ENCODE results near the gene EFL1.
"Not testable (repeated sequence)": the region's sequence is repeated elsewhere in the genome, so short reads cannot be mapped to it uniquely, and the experiment has no call there.

Gene EFL1

DNA sequence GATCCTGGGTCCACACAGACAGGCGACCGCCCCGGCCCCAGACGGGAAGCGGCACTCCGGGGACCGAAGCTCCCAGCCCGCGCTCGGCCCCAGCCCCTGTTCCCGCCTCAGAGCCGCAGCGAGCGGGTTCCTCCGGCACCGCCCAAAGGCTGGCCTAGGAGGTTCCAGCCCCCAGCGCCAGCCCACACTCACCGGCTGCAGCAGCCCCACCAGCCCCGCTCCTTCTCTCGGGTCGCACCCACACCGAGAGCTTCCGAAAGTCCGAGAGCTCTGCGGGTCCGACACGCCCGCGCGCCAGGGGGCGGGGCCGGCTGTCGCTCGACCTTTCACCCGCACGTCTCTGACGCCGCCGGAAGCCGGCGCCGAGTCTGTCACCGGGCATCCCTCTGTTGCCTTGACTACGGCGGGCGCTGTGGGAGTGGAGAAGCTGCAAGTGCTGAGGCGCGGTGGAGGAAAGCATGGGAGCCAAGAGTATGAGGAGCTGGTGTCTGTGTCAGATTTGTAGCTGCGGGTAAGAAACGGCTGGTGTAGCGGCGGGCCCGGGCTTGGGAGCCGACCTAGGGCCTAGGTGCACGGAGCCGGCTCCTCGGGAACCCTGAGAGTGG, at the start of gene EFL1, which contains the start of gene SAXO2:
Gene EFL1 (minus strand): TSS at position 313 of the 605 bp plus-strand sequence. CDS start 956 bp downstream, outside the sequence.
Gene SAXO2 (plus strand): TSS at position 397 of the 605 bp plus-strand sequence. CDS start 62 bp downstream, at position 459.
- H3K27ac ChIP-seq = peak within 1 kb of the TSS in 20 of 21 experiments; percentile 37 to 86 (median 78)
- H3K4me3 ChIP-seq = peak within 1 kb of the TSS; percentile 61 to 98 (median 81)

DNA sequence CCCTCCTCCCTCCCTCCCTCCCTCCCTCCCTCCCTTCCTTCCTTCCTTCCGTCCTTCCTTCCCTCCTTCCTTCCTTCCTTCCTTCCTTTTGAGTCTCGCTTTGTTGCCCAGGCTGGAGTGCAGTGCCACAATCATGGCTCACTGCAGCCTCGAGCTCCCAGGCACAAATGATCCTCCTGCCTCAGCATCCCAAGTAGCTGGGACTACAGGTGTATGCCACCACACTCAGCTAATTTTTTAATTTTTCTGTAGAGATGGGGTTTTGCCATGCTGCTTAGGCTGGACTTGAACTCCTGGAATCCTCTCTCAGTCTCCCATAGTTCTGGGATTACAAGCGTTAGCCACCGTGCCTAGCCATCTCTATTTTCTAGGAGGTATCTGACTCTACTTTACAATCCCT, 48.8 kb upstream of the EFL1 start:
- not testable (repeated sequence) for H3K27ac ChIP-seq, H3K4me3 ChIP-seq

DNA sequence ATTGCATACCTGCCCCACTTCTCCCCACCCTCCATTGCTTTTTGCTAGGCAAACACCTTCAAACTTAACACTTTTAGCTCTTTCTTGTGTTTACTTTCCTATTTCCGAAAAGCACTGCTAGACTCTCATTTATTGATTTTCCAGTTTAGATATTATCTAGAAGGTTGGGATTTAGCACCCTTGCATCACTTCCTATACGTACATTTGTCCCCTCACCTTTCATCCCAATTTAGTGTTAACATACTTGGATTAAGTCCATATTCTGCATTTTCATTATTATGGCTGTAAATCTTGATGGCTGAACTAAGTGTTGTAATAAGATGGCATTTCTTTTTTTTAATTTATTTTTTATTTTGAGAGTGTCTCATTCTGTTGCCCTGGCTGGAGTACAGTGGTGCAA, 47.3 kb upstream of the EFL1 start:
- no peak overlapping the region for H3K27ac ChIP-seq
- H3K4me3 ChIP-seq = no peak overlapping the region

DNA sequence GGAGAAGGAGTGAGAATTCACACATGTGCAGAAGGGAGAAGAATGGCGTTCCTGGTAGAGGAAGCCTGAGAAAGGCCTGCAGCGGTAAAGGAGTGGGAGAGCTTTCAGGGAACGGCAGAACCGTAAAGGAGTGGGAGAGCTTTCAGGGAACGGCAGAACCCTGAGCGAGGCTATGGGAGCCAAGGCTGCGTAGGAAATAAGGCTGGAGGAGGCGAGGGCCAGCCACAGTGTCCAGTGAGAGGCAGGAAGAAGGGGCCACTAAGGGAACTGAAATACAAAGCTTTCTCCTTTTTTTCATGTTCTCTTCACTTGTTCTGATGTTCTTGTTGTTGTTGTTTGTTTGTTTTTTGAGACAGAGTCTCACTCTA, 45.2 kb upstream of the EFL1 start:
- Histone ChIP-seq H3K27ac (no peak overlapping the region), H3K4me3 (no peak overlapping the region)

DNA sequence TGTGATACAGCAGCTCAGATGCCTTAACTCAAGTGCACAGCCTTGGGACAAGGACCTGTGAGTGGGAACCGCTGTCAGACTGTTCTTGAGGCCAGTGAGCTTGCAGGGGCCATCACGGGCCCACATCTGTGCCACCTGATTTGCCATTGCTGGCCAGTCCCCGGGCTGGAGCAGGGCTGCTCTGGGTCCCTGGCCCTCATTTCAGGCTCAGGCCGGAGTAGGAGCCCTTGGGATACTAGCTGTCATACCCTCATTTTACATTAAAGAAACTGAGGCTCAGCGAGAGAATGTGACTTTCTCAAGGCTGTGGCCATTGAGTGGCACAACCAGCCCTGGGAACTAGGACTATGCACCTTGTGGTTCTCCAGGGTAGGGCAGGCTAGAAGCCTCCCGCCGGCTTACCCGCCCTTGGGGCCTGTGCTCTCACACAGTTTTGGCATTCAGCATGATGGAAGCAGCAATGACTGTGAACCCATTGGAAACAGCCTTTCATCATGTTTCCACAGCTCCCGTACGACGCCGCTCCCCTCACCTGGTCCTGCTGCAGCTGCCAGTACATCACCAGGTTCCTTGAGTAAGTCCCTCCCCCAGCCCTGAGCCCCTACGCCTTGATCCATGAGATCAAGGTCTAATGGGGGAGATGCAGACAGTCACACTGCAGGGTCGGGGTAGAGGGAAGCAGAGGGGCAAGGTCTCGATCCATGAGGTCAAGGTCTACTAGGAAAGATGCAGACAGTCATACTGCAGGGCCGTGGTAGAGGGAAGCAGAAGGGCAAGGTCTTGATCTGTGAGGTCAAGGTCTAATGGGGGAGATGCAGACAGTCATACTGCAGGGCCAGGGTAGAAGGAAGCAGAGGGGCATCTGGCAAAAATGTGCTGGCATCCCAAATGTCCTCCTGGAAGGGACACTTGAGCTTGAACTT, 44.5 kb upstream of the EFL1 start:
- Histone ChIP-seq H3K27ac (no peak overlapping the region), H3K4me3 (no peak overlapping the region)

DNA sequence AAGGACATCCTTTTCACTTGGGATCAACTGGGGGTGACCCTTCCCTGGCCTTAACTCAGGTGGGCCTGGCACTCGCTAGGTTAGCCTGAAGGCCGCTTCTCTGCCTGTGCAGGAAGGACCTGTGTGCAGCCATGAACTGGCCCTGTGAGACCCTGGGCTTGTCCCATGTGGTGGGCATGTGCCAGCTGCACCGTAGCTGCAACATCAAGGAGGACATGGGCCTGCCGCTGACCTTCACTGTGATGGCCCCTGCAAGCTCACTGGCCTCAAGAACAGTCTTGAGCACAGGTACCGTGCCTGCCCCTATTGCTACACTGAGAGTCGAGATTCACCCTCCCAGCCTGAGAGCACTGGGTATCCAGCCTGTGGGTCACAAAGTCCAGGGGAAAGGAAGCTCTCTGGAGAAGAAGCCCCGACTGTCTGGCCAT, 43.1 kb upstream of the EFL1 start:
- no peak overlapping the region for H3K27ac ChIP-seq
- H3K4me3 ChIP-seq = no peak overlapping the region

DNA sequence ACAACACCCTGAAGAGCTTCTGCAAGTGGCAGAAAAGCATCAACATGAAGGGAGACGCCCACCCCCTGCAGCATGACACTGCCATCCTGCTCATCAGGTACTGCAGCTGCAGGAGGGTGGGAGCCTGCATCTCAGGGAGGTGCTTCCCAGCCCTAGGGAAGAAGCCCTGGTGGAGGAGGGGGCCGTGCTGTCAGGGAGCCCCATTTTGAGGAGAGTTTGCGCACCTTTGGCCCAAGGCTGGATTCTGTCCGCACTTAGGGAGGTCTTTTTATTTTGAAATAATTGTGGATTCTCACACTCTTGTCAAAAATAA, 42.2 kb upstream of the EFL1 start:
- Histone ChIP-seq H3K4me3 (no peak overlapping the region), H3K27ac (no peak overlapping the region)

DNA sequence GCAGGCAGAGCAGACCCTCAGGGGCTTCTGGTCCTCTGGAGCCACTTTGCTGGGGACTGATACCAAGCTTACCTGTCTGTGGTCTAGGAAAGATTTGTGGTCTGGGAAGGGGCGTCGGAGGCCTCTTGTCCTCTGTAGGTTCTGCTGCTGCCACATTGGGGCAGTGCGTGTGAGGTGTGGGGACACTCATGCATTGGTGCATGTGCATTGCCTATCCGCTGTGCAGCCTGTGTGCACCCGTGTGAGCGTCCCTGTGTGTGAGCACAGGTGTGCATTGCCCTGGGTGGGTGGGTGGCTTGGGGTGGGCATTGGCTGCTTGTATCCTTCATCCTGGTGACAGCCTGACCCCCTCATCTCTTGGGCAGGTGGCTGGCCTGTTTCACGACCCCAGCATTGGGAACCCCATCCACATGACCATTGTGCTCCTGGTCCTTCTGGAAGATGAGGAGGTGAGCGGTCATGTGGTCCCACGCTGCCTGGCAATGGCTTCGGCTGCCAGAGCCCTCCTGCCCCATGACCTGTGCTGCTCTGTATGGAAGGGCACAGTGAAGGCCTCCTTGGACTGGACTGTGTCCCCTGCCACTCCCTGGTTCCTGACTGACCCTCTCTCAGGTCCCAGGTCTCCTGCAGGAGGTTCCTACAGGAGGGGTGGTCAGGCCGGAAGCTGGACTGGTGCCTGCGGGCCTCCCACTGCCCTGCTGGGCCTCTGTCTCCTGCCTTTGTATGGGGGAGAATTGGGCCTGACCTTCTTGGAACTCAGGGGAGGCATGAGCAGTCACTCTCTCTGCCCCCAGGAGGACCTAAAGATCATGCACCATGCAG, 41.6 kb upstream of the EFL1 start:
- no peak overlapping the region for H3K4me3 ChIP-seq

DNA sequence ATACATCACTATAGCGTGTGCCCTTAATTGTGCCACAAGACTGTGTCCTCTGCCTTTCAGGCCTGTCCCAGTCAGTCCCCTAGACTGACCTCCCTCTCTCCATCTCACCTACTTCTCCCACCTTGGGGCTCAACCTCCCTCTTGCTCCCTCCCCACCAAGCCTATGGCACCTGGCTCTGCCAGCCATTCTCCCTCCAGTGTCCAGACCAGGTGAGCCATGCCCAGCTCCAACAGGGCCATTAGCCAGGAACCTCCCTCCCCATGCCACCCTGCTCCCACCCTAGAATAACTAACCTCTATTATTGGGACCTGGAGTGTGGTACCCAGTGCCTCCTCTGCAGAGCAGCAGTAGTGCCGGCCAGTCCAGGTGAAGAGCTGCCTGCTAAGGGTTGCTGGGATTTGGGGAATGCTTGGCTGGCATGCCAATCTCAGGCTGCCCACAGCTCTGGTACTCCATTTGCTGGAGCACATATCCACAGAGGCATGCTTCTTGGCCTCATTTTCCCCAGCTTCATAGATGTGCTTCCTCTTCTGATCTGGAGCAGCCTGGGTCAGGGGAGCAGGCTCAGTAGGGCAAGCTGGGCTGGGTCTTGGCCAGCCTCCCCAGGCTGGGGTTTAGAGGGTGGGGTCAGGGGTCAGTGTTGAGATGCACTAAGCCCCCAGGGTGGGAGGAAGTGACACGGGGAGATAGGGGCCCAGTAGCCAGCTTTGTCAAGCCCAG, 38.9 kb upstream of the EFL1 start:
- Histone ChIP-seq H3K27ac (no peak overlapping the region), H3K4me3 (no peak overlapping the region)

More for the DNA sequence above, 41.6 kb upstream of the EFL1 start:
- H3K27ac ChIP-seq = no peak overlapping the region

DNA sequence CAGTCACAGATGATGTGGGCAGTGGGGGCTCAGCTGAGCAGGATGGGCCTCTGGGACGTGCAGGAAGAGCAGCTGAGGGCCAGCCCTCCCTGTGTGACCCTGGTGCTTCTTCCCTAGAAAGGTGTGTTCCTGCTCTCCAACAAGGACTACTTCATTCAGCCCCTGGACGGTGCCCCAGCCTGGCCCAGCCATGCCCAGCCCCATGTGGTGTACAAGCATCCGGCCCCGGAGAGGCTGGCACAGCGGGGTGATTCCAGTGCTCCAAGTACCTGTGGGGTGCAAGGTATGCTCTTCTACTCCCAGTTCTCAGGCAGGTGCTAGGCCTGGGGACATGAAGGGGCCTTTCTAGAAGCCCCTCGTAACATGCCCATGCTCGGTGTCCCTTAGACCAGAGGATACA, 38.3 kb upstream of the EFL1 start:
- Histone ChIP-seq H3K4me3 (no peak overlapping the region), H3K27ac (no peak overlapping the region)

DNA sequence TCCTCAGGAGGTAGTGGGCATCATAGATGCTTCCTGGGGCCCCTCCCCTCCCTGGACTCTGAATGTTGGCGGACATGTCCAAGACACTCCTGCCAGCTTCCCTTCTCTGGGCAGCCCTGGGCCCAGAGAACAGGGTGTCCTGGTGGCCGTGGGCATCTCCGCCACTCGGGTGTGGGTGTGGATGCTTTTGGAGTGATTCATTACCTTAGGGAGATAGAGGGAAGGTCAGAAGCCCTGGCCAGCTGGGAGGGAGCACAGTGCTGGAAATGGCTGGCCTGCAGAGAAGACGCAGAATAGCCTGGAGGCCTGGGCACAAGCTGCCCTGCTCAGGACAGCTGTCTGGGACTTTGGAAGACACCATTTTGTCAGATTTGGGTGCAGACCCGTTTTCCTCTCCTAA, 37.8 kb upstream of the EFL1 start:
- not testable (repeated sequence) for H3K4me3 ChIP-seq, H3K27ac ChIP-seq

DNA sequence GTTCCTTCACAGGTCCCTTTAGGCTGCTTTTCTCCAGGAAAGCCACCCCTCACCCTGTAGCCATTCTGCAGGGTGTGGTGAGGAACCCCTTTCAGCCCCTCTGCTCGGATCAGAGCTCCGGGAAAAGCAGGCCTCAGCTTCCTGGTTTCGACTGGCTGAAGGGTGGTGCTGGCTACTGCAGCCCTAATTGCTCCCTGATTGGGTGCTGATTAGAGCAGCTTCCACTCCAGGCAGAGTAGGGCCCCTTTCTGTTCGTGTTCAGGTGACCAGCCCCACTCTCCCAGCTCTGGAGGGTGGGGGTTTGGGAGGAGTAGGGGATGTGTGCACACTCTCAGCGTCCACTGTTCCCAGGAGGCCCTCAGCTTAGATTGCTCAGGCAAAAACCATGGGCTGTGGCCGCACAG, 37.0 kb upstream of the EFL1 start:
- not testable (repeated sequence) for H3K4me3 ChIP-seq, H3K27ac ChIP-seq

DNA sequence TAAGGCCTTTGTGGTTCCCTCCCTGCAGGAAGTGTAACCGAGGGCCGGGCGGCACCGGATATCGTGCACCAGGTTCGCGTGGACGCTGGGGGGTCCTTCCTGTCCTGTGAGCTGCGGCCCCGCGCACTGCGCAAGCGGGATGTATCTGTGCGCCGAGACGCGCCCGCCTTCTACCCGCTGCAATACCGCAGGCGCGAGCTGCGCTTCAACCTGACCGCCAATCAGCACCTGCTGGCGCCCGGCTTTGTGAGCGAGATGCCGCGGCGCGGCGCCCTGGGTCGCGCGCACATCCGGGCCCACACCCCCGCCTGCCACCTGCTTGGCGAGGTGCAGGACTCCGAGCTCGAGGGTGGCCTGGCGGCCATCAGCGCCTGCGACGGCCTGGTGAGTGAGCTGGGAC, 36.0 kb upstream of the EFL1 start:
- Histone ChIP-seq H3K27ac (no peak overlapping the region), H3K4me3 (peak overlapping the region in 1 of 7 experiments; percentile 21)

DNA sequence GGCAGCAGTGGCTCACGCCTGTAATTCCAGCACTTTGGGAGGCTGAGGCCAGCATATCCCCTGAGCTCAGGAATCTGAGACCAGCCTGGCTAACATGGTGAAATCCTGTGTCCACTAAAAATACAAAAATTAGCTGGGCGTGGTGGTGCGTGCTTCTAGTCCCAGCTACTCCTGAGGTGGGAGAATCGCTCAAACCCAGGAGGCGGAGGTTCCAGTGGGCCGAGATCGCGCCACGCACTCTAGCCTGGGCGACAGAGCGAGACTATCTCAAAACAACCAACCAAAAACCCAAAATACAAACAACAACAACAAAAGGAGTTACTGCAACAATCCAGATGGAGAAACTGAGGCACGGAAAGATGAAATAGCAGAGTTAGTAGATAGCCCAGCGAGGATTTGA, 35.5 kb upstream of the EFL1 start:
- Histone ChIP-seq H3K27ac (no peak overlapping the region), H3K4me3 (peak overlapping the region in 1 of 7 experiments; percentile 21)

DNA sequence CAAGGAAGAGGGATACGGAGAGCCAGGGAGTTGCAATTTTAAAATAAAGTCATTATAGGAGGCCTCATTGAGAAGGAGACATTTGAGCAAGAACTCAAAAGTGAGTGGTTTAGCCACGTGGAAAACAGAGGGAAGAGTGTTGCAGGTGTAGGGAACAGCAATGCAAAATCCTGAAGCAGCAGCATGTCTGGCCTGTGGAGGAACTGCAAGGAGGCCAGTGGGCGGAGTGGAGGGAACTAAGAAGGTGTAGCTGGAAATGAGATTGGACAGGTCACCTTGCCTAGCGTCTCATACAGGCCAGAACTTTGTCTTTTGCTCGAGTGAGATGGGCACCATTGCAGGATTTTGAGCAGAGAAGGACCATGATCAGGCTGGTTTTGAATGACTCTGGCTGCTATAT, 35.0 kb upstream of the EFL1 start:
- H3K27ac ChIP-seq = no peak overlapping the region
- H3K4me3 ChIP-seq = no peak overlapping the region

DNA sequence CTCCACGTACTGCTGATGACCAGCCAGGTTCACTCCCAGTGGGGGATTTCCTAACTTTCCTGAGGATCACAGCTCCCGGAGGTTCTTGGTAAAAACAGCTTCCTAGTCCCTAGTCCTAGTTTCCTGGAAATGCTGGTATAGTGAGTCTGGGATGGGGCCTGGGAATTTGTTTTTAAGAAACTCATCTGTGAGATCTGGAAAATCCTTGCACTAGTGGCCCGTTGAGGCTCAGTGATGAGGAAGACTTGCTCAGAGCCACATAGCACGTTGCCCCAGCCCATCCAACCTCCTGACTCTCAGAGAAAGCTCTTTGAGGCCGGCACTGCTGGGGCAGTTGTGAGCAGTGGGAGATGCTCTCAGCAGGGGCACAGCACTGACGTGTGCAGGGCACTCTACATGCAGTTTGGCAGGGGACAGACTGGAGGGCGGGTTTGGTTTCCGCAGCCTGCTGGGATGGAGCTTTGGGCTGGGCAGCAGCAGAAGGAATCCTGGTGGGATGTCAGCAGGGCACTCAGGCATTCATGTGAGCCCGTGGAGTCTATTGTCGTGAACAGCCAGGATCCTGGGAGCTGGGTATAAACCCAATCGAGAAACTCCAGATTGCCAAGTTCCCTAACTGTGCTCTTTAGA, 31.6 kb upstream of the EFL1 start:
- Histone ChIP-seq H3K27ac (no peak overlapping the region), H3K4me3 (no peak overlapping the region)

DNA sequence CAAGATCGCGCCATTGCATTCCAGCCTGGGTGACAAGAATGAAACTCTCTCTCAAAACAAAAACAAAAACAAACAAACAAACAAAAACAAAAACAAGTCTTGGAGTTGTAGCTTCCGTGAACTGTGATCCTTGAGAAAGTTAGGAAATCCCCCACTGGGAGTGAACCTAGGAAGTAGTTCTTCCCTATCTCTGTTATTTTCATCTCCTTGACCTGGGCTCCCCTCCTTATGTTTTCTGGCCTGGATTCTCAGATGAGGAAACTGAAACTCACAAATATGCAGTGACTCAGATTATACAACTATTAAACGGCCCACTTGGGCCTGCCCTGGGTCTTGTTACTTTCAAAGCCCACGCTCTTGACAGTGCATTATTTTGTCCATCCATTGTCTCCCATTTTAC, 29.7 kb upstream of the EFL1 start:
- no peak overlapping the region for H3K4me3 ChIP-seq

DNA sequence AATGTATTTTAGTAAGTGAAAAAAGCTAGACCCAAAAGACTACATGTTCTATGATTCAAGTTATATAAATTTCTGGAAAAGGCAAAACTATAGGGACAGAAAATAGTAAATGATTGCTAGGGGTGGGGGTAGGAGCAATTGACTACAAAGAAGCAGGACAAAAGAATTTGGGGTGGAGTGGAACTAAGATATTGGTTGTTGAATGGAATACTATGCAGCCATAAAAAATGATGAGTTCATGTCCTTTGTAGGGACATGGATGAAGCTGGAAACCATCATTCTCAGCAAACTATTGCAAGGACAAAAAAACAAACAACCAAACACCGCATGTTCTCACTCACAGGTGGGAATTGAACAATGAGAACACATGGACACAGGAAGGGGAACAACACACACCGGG, 25.7 kb upstream of the EFL1 start:
- H3K4me3 ChIP-seq, H3K27ac ChIP-seq: not testable (repeated sequence)

More for the DNA sequence above, 29.7 kb upstream of the EFL1 start:
- H3K27ac ChIP-seq = no peak overlapping the region

DNA sequence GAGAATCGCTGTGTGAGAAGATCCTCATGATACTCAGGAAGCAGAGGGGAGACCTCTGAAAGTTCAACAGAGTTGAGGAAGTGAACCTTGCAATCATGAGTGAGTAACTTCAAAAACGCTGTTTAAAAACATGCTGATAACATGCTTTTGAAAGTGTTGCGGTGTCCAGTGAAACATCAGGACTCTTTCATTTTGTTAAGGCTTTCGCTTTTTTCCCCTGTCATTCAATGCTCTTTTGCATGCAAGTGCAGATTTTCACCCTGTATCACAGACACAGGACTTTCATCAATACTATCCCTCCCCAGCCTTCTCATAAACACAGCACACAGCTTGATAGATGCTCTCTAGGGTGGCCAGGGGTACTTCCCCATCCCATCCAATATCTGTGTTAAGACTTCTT, 23.9 kb upstream of the EFL1 start:
- not testable (repeated sequence) for H3K4me3 ChIP-seq
- H3K27ac ChIP-seq = peak overlapping the region in 1 of 21 experiments; percentile 21

Data from skin epidermis (tissue), 12 donors.